Kidney epithelial cell (primary cell): ENCODE measurements around the gene FAM120A. TPM values are rescaled to one million over a fixed set of nuclear protein-coding genes. Genes with fewer than 3 reads are reported as not detected.

Experiments
- DNase-seq: peaks from one replicate; pipeline ENCODE4 v3.0.0-alpha.2; 2010; ENCODE audit warnings: low read depth
- H3K27me3 ChIP-seq: 2 replicates; pipeline ENCODE4 v1.6.0; 2011; ENCODE audit warnings: low read length; ENCODE audit not compliant: control insufficient read depth, insufficient read depth
- H3K36me3 ChIP-seq: 2 replicates; pipeline ENCODE4 v1.5.1; 2011; ENCODE audit warnings: low read length; ENCODE audit not compliant: control insufficient read depth, insufficient read depth
- H3K4me3 ChIP-seq: 2 replicates; pipeline ENCODE4 v1.5.1; 2011; ENCODE audit warnings: low read depth, mild to moderate bottlenecking, control low read depth, low read length
- total RNA-seq: library from RNA; depleted of rRNA; stranded (reverse); fragments of >200 nt; gene quantifications from 2 replicates; pipeline ENCODE4 v1.2.3, GENCODE V29; 2015
- TF ChIP-seq, protein P1 (sequence below): IDR thresholded peaks from 2 replicates; pipeline ENCODE4 v1.5.1; 2011; ENCODE audit warnings: mild to moderate bottlenecking, moderate library complexity, low read length, control low read depth, inconsistent platforms; ENCODE audit not compliant: insufficient read depth, poor library complexity, severe bottlenecking

Gene FAM120A
- total RNA-seq, 1 donor from 2014 or later, result 59.0 TPM

DNA sequence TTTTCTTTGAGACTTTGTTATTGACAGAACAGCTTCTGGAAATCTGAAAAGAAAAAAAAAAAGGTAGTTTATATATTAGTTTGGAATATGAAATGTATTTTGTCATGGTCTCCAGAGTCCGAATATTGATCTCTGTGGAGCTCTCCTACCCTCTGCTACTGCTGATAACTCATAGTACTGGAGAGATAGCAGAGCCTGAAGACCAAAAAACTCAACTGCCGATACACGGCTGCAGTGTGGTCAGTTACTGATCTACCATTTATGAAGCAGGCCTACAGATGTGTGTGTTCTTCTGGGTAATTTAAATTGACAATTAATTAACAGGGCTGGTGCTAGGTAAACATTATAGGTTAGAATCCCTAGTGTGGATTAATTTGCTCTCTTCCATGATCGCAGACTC is 3.8 kb upstream of the FAM120A start:
- TF ChIP-seq, protein P1, sequence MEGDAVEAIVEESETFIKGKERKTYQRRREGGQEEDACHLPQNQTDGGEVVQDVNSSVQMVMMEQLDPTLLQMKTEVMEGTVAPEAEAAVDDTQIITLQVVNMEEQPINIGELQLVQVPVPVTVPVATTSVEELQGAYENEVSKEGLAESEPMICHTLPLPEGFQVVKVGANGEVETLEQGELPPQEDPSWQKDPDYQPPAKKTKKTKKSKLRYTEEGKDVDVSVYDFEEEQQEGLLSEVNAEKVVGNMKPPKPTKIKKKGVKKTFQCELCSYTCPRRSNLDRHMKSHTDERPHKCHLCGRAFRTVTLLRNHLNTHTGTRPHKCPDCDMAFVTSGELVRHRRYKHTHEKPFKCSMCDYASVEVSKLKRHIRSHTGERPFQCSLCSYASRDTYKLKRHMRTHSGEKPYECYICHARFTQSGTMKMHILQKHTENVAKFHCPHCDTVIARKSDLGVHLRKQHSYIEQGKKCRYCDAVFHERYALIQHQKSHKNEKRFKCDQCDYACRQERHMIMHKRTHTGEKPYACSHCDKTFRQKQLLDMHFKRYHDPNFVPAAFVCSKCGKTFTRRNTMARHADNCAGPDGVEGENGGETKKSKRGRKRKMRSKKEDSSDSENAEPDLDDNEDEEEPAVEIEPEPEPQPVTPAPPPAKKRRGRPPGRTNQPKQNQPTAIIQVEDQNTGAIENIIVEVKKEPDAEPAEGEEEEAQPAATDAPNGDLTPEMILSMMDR, result no peak
- peaks cover 2% of the 10 kb centered on the region for H3K36me3 ChIP-seq
- H3K4me3 ChIP-seq, result no peak overlapping the region
- no peaks in the 10 kb centered on the region for H3K27me3 ChIP-seq
- no peak for DNase-seq

DNA sequence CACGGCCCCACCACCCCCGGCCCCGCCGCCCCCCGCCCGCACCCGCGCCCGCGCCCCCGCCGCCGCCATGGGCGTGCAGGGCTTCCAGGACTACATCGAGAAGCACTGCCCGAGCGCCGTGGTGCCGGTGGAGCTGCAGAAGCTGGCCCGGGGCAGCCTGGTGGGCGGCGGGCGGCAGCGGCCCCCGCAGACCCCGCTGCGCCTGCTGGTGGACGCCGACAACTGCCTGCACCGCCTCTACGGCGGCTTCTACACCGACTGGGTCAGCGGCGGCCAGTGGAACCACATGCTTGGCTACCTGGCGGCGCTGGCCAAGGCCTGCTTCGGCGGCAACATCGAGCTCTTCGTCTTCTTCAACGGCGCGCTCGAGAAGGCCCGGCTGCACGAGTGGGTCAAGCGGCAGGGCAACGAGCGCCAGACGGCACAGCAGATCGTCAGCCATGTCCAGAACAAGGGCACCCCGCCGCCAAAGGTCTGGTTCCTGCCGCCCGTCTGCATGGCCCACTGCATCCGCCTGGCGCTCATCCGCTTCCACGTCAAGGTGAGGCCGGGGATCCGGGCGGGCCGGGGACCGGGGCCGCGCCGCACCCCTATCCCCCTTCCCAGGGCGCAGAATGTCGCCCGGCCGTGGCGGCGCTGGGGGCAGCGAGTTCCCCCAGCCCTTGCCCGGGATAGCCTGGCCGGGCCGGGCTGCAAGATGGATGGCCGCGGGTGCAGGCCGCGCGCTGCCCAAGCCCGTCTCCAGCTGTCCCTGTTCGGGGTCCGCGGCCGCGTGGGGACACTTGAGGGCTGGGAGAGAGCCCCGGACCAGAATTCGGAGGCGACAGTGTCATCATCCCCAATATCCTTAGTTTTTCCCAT is 594 bp downstream of the FAM120A start:
- TF ChIP-seq, protein P1, result no peak
- Histone ChIP-seq H3K27me3 (no peaks in the 10 kb centered on the region), H3K36me3 (peaks cover 2% of the 10 kb centered on the region), H3K4me3 (peak overlapping the region; percentile 93)
- no peak for DNase-seq

DNA sequence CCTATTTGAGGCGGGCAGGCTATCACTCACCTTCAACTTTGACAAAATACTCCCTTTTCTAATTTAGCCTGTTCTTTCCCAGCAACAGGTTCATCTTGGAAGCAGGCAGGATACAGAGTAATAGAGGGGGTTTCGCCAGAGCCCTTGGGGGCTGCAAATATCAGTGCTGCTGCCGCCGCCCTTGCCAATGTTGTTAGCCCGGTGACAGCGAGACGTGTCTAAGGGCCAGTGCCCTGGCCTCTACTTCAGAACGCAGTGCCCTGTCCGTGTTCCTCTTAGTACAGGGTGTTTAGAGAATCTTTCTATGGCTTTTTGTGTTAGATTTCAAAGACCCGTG is 1.2 kb downstream of the FAM120A start:
- no peak for DNase-seq
- TF ChIP-seq, protein P1, result no peak
- peaks cover 1% of the 10 kb centered on the region for H3K36me3 ChIP-seq
- H3K27me3 ChIP-seq, result no peaks in the 10 kb centered on the region
- H3K4me3 ChIP-seq, result peak overlapping the region; percentile 93

DNA sequence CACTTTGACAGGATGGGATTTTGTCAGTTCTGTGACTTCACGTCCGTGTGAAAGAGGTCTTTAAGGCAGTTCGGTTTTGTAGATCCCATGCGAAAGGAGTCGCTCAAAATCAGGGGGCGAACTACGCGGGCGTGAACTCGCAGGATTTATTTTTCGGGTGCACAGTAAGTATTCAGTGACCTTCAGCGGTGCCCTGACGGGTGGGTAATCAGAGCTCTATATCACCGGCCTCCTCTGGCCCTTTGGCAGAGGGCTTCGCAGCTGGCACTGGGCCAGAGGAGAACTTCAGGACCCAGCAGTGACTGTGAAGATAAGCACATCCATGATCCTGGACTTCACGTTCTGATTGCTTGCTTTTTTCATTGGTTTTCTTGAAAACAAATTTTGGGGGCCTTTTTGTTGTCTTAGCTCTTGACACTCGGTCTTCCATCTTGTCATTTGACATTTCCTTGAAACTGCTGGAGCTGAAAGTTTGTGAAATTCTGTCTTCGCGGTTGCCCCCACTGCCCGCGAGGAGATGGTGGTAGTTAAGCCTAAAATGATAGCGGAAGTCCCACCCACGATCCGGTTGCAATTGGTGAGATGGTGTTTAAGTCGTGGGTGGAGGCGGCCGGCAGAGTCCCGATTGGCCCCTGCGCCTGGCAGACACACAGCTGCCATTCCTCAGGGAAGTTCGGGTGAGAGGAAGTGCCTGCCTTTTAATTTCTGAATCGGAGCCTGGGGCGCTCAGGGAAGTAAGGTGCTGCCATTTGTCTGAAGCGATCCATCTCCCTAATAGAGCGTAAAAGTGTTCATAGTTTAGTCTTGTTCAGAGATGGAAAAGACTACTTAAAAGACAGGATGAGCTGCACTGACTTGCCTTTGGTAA is 1.8 kb downstream of the FAM120A start, which contains the start of gene FAM120AOS:
Gene FAM120AOS (minus strand): TSS at position 535 of the 868 bp plus-strand sequence. CDS start 872 bp downstream, outside the sequence.
- Histone ChIP-seq H3K27me3 (no peaks in the 10 kb centered on the region), H3K4me3 (peak within 1 kb of the TSS; percentile 93), H3K36me3 (peaks cover 1% of the 10 kb centered on the region)
- peak; percentile 83 for DNase-seq
- TF ChIP-seq, protein P1, result no peak

DNA sequence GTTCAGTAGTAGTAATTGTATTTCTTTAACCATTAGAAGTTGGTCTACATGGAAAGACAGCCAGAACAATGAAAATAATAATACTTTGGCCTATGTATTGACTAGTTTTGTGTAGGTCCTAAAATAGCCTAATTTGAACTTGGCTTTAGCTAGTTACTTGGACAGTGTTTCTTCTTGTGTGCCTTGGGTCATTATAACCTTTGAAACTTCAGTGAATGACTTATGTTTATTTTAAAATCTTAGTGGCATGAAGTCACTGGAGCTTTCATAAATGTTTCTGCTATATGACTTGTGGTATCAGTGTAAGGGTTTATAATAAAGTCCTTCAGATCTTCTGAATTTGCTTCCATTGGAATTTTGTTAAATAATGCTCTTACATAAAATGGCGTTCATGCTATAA is 4.5 kb downstream of the FAM120A start:
- no peak for DNase-seq
- TF ChIP-seq, protein P1, result no peak
- Histone ChIP-seq H3K36me3 (peaks cover 1% of the 10 kb centered on the region), H3K4me3 (no peak overlapping the region), H3K27me3 (no peaks in the 10 kb centered on the region)
